Osteoblast (primary cell): ENCODE results near the gene ATG4B. TPM values are rescaled to one million over a fixed set of nuclear protein-coding genes. Genes with fewer than 3 reads are reported as not detected.

Source experiments
- DNase-seq: peaks from one replicate; pipeline ENCODE4 v3.0.0; 2011; ENCODE audit warnings: low spot score, mixed read lengths; ENCODE audit not compliant: insufficient read length; ENCODE audit errors: missing footprints
- H2AFZ ChIP-seq: 2 replicates; pipeline ENCODE4 v1.6.0; 2011; ENCODE audit warnings: mild to moderate bottlenecking, low read length
- H3K27ac ChIP-seq: 2 replicates; pipeline ENCODE4 v1.5.1; 2011; ENCODE audit warnings: mild to moderate bottlenecking, low read depth, low read length, moderate library complexity
- H3K27me3 ChIP-seq: 2 replicates; pipeline ENCODE4 v1.6.0; 2012; ENCODE audit warnings: mild to moderate bottlenecking, control low read depth, inconsistent platforms, low read length, moderate library complexity; ENCODE audit not compliant: insufficient read depth
- H3K36me3 ChIP-seq: 2 replicates; pipeline ENCODE4 v1.5.1; 2011; ENCODE audit warnings: mild to moderate bottlenecking, low read length, control low read depth, moderate library complexity; ENCODE audit not compliant: insufficient read depth
- H3K4me1 ChIP-seq: 2 replicates; pipeline ENCODE4 v1.5.1; 2011; ENCODE audit warnings: mild to moderate bottlenecking, low read length, control low read depth, moderate library complexity; ENCODE audit not compliant: insufficient read depth
- H3K4me2 ChIP-seq: 2 replicates; pipeline ENCODE4 v1.6.0; 2011; ENCODE audit warnings: mild to moderate bottlenecking, low read length; ENCODE audit not compliant: insufficient read depth
- H3K4me3 ChIP-seq: fragments of 200-600 bp; sonication (generic); 3 replicates; pipeline ENCODE4 v1.5.1; 2012; ENCODE audit warnings: mild to moderate bottlenecking, low read length, inconsistent platforms; ENCODE audit not compliant: insufficient read depth
- H3K79me2 ChIP-seq: 2 replicates; pipeline ENCODE4 v1.6.0; 2012; ENCODE audit warnings: mild to moderate bottlenecking, low read length, control low read depth, inconsistent platforms; ENCODE audit not compliant: insufficient read depth
- H3K9me3 ChIP-seq: 2 replicates; pipeline ENCODE4 v1.5.1; 2011; ENCODE audit warnings: low read depth, low read length, control low read depth
- H4K20me1 ChIP-seq: 2 replicates; pipeline ENCODE4 v1.6.0; 2012; ENCODE audit warnings: mild to moderate bottlenecking, low read length, control low read depth; ENCODE audit not compliant: insufficient read depth
- total RNA-seq: library from RNA; depleted of rRNA; stranded (reverse); fragments of >200 nt; gene quantifications from 2 replicates; pipeline ENCODE4 v1.2.3, GENCODE V29; 2012
- TF ChIP-seq, protein P1 (sequence below): IDR thresholded peaks from 2 replicates; pipeline ENCODE4 v1.5.1; 2011; ENCODE audit warnings: mild to moderate bottlenecking, low read depth, low read length, moderate library complexity; ENCODE audit errors: extremely low read depth

The ATG4B gene
- total RNA-seq, 1 donor, result 42.7 TPM

DNA sequence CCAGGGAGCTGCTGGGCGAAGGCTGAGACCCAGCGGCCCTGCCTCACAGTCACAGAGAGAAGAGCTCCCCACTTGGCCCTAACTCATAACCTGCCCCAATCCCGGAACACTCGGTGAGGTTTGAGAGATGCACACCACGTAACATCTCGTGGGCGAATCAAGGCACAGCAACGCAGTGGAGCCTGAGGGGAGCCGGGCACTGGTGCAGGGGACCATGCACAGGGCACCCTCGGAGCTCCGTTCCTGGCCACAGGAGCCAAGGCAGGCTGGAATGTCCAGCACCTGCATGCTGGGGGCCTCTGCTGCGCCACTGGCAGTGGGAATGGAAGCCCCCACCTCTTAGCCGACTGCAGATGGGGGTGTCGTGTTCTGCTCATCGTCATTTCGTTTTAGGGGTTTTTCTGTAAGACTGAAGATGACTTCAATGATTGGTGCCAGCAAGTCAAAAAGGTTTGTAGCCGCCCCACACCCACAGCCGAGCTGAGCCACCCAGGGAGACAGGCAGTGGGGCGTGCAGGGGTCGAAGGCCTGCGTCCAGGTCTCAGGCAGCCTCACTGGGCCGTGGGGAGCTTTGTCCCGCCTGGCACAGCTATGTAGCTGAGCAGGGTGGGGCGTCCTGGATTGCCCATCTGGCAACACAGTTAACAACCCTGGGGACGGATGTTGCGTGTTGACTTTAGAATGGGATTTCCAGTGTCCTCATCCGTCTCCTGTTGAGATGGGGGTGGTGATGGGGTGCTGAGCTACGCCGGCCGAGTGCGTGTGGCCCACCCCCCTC lies 33.0 kb downstream of the ATG4B start:
- Histone ChIP-seq H4K20me1 (peaks cover 2% of the 10 kb centered on the region), H3K4me3 (no peak overlapping the region), H3K4me1 (peaks cover 17% of the 10 kb centered on the region), H3K9me3 (no peaks in the 10 kb centered on the region), H3K27me3 (no peaks in the 10 kb centered on the region), H3K27ac (no peak overlapping the region), H3K36me3 (peaks cover 36% of the 10 kb centered on the region), H3K79me2 (no peaks in the 10 kb centered on the region), H2AFZ (no peak overlapping the region), H3K4me2 (no peak overlapping the region)
- TF ChIP-seq, protein P1, sequence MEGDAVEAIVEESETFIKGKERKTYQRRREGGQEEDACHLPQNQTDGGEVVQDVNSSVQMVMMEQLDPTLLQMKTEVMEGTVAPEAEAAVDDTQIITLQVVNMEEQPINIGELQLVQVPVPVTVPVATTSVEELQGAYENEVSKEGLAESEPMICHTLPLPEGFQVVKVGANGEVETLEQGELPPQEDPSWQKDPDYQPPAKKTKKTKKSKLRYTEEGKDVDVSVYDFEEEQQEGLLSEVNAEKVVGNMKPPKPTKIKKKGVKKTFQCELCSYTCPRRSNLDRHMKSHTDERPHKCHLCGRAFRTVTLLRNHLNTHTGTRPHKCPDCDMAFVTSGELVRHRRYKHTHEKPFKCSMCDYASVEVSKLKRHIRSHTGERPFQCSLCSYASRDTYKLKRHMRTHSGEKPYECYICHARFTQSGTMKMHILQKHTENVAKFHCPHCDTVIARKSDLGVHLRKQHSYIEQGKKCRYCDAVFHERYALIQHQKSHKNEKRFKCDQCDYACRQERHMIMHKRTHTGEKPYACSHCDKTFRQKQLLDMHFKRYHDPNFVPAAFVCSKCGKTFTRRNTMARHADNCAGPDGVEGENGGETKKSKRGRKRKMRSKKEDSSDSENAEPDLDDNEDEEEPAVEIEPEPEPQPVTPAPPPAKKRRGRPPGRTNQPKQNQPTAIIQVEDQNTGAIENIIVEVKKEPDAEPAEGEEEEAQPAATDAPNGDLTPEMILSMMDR, result no peak
- peak; percentile 84 for DNase-seq

DNA sequence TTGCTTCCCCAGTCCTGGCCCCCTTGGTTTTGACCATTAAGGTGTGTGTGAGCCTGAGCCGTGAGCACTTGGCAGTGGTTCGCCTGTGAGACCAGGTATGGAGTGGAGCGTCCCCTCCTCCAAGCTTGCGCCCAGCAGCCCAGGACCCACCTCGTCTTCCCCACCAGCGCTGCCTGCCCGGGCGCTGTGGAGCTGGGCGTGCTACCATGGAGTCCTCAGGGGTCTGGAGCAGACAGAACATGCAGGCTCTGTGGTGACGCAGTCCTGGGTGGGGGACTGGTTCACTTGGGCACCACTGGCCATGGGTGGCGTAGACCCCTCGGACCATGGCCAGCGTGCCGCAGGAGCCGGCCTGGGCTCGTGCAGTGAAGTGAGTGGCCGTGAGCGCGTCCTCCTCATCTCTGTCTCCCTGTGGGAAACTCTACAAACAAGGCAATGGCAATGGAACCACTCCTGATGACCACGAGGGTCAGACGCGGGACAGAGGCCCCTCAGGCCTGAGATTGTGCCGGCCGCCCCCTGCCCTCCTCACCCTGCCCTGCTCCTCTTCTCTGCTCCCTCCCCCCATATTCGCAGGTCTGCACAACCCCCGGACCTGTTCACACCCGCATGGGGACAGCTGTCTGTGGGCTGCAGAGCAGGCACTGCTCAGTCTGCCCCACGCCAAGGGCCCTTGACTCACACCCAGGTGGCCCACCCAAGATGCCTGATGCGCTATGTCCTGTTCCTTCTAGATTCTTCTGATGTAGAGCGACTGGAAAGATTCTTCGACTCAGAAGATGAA lies 34.2 kb downstream of the ATG4B start:
- H3K27ac ChIP-seq, result no peak overlapping the region
- H3K4me2 ChIP-seq, result no peak overlapping the region
- no peaks in the 10 kb centered on the region for H3K9me3 ChIP-seq
- no peak overlapping the region for H3K4me3 ChIP-seq
- TF ChIP-seq, protein P1, result no peak
- H3K4me1 ChIP-seq, result peaks cover 7% of the 10 kb centered on the region
- DNase-seq, result no peak
- H3K27me3 ChIP-seq, result no peaks in the 10 kb centered on the region
- no peak overlapping the region for H2AFZ ChIP-seq
- H3K36me3 ChIP-seq, result peaks cover 41% of the 10 kb centered on the region
- H3K79me2 ChIP-seq, result no peaks in the 10 kb centered on the region
- H4K20me1 ChIP-seq, result peaks cover 2% of the 10 kb centered on the region

DNA sequence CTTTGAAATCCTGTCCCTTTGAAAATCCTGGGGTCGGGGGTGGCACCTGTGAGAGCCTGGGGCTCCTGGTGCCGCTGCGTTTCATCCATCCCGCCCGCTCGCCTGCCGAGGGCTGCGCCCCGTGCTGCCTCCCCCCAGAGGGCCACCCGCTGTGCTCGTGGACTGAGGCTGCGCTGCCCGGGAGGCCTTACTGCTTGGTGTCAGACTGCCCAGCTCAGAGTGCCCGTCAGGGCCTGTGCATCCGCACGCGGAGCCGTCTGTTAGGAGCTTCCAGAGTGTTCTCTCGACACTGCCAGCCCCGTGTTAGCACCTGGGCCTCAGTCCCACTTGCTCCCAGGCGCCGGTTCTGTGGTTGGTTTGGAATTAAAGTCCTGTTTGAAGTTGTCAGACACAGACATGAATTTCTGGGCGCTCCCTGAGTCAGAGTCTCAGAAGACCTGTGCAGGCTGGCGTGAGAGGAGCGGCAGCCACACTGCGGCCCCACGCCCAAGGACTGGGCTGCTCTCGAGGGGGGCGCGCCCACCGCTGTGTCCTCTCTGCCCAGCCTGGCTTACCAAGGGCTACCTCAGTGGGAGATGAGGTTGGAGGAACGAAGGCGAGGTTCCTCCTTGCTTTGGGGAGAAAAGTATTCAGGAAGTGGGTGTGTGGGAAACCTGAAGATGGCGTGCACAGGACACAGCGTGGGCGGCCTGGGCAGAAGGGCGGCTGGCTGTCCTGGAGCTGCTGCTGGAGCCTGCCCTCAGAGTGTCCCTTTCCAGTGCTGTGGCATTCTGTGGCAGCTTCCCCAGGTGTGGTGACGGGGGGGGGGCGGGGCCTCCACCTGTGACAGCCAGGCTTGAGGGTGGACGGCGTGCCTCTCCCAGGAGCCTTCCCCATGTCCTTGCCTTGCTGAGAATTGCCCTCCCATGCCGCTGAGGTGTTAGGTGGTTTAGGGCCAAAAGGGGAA lies 35.0 kb downstream of the ATG4B start:
- peaks cover 46% of the 10 kb centered on the region for H3K36me3 ChIP-seq
- H3K4me3 ChIP-seq, result no peak overlapping the region
- TF ChIP-seq, protein P1, result no peak
- peaks cover 7% of the 10 kb centered on the region for H3K4me1 ChIP-seq
- H2AFZ ChIP-seq, result no peak overlapping the region
- H4K20me1 ChIP-seq, result peaks cover 2% of the 10 kb centered on the region
- no peaks in the 10 kb centered on the region for H3K27me3 ChIP-seq
- no peaks in the 10 kb centered on the region for H3K79me2 ChIP-seq
- no peak overlapping the region for H3K27ac ChIP-seq
- no peak for DNase-seq
- H3K9me3 ChIP-seq, result no peaks in the 10 kb centered on the region
- no peak overlapping the region for H3K4me2 ChIP-seq
